GM19324 (cell line): Measurements from ENCODE around the gene NLRP11.
"Not testable (repeated sequence)": the region's sequence is repeated elsewhere in the genome, so short reads cannot be mapped to it uniquely, and the experiment has no call there.

Experiments
- ATAC-seq: cut with Tn5 transposase; IDR thresholded peaks from one replicate; pipeline ENCODE4 v1.9.1; 2021; ENCODE audit warnings: mild to moderate bottlenecking, moderate library complexity; ENCODE audit not compliant: unreplicated experiment, low FRiP score

NLRP11 gene

GRCh38 chr19:55781112-55781511, 50.7 kb downstream of the NLRP11 start:
- no peak for ATAC-seq

- no peak for ATAC-seq
Observed at GRCh38 chr19:55778331-55778730, 53.5 kb downstream of the NLRP11 start.

- no peak for ATAC-seq
Observed at GRCh38 chr19:55777528-55777927, 54.3 kb downstream of the NLRP11 start.

GRCh38 chr19:55769632-55770031, 62.2 kb downstream of the NLRP11 start:
- ATAC-seq, result not testable (repeated sequence)

- not testable (repeated sequence) for ATAC-seq
Observed at GRCh38 chr19:55768818-55769217, 63.0 kb downstream of the NLRP11 start, which contains the start of gene RFPL4AL1. TSS of gene RFPL4AL1 (plus strand) at chr19:55769118. CDS start at chr19:55771805, 2,687 bp downstream.

- ATAC-seq, result no peak
Observed at GRCh38 chr19:55766466-55766865, 65.3 kb downstream of the NLRP11 start.

GRCh38 chr19:55758797-55759196, 73.0 kb downstream of the NLRP11 start, which contains the start of gene RFPL4A:
TSS of gene RFPL4A (plus strand) at chr19:55759097. CDS start at chr19:55761801, 2,704 bp downstream.
- not testable (repeated sequence) for ATAC-seq

GRCh38 chr19:55756808-55757207, 75.0 kb downstream of the NLRP11 start:
- not testable (repeated sequence) for ATAC-seq

- ATAC-seq, result no peak
Observed at GRCh38 chr19:55753401-55753800, 78.4 kb downstream of the NLRP11 start.

- ATAC-seq, result no peak
Observed at GRCh38 chr19:55750715-55751114, 81.1 kb downstream of the NLRP11 start.

- no peak for ATAC-seq
Observed at GRCh38 chr19:55738302-55738701, 93.5 kb downstream of the NLRP11 start, which contains the start of gene NLRP9. TSS of gene NLRP9 (minus strand) at chr19:55738402. CDS start at chr19:55738374, 28 bp downstream.
